GM10266 (cell line): ENCODE results near the gene OLIG1.

Experiments
- DNase-seq: peaks from one replicate; pipeline ENCODE4 v3.0.0; 2012; ENCODE audit errors: extremely low spot score
- TF ChIP-seq, protein P1 (sequence below): IDR thresholded peaks from 2 replicates; pipeline ENCODE4 v1.5.1; 2012; ENCODE audit warnings: mild to moderate bottlenecking, low read depth; ENCODE audit not compliant: control insufficient read depth, insufficient read depth; ENCODE audit errors: missing control alignments

OLIG1 gene

DNA sequence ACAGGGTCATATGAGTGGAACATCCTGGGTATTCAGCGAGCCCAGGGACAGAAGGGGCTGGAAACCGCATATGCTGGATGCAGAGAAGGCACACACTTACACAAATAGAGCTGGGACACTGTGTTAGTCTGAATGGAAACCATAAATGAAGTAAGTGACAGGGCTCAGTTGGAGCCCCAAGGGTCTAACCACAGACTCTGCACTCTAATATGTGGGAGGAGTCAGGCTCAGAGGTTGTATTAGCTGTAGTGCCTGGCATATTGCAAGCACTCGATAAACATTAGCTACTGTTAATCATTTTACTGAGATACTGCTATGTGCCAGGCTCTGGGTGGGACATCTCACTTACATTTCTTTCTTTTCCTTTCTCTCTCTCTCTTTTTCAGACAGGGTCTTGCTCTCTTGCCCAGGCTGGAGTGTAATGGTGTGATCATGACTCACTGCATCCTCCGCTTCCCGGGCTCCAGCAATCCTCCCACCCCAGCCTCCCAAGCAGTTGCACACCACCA is 6.5 kb upstream of the OLIG1 start:
- TF ChIP-seq, protein P1, sequence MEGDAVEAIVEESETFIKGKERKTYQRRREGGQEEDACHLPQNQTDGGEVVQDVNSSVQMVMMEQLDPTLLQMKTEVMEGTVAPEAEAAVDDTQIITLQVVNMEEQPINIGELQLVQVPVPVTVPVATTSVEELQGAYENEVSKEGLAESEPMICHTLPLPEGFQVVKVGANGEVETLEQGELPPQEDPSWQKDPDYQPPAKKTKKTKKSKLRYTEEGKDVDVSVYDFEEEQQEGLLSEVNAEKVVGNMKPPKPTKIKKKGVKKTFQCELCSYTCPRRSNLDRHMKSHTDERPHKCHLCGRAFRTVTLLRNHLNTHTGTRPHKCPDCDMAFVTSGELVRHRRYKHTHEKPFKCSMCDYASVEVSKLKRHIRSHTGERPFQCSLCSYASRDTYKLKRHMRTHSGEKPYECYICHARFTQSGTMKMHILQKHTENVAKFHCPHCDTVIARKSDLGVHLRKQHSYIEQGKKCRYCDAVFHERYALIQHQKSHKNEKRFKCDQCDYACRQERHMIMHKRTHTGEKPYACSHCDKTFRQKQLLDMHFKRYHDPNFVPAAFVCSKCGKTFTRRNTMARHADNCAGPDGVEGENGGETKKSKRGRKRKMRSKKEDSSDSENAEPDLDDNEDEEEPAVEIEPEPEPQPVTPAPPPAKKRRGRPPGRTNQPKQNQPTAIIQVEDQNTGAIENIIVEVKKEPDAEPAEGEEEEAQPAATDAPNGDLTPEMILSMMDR, result no peak
- DNase-seq, result no peak

DNA sequence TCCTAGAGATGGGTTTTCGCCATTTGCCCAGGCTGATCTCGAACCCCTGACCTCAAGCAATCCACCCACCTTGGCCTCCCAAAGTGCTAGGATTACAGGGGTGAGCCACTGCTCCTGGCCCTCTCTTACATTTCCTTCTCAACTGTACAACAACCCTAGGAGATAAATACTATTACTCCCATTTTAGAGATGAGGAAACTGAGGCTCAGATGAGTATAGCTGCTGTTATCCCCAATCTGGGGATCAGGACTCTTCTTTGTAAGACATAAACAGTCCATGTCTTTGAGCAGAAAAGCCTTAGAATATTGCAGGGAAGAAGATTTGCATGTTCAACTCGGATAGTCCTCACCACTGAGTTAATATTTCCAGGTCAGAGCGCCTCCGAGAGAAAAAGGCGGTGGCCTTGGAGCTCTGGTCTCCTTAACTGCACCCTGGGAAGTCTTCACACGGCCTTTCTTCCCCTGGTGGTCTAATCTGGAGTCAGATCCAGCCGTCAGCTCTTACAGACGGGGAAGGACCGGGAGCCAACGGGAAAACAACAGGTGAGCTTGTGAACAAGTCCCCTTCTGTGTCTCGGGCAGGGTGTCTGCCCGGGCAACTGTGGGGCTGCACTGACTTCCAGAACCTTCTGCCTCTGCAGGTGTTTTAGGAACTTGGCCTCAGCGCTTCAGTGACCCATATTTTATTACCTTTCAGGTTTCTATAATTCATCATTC is 5.9 kb upstream of the OLIG1 start:
- TF ChIP-seq, protein P1, result no peak
- no peak for DNase-seq

DNA sequence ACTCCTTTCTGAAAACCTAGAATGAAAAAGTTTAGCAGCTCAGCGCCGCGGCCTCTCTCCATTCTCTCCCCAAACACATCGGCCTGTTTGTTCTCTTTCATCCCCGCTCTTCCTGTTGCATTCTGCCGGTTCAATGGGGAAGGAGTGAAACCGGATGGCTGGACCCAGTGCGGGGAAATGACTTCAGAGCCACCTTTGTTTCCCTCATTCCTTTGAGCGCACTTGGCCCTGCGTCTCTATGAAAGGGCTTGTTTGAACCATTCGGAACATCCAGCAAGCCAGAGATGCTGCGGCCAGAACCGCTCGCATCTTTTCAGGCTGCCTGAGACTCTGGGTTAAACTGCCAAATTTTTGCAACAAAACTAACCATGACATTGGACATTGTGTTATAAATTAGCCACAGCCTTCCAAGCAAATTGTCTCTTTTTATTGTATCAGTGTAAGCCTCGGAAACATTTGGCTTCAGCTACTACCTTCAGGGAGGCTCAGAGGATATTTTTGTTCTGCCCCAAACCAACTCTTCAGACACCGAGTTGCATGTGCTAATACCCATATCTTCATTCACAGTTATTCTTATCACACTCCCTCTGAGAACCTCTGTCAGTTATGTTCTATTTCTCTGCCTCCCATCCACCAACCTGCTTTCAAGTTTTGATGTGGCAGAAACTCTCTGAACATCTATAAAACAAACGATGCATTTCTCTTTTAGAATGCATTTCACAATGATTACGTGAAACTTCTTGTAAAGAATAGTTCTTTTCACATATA is 5.1 kb upstream of the OLIG1 start:
- no peak for DNase-seq
- TF ChIP-seq, protein P1, result no peak

DNA sequence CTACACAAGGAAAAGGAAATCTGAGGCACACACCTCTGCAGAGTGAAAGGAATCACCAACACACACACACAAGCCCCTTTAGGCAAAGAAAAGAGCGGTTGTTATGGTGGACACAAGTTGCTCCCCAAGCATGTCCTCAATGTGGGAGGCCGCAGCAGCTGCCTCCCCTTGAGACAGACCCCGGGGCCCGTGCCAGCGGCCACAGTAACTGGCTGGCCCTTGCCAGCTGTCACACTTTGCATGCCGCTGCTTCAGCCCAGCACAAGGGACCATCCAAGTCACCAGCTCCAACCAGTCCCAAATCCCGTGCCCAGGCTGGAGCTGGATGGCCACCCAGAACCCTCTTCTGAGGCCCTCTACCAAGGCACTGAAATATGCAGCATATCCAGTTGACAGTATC is 2.9 kb upstream of the OLIG1 start:
- DNase-seq, result no peak
- TF ChIP-seq, protein P1, result no peak

DNA sequence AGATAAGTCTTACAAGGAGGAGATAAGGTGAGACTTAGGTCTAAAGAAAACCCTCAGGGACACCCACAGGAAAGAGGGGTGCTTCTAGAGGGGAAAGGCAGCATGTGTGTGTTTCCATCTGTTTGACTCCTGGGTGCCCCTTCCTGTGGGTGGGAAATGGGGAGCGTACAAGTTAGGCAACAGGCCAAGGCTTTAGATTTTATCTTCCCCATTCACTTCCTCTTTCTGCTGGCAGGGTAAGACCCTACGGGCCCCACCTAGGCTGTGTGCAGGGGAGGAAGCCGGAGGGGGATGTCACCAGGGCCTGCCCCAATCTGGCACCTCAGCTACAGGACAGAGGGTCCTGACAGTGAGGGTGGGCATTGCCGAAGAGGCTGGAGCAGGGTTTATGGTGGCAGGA is 2.5 kb upstream of the OLIG1 start:
- TF ChIP-seq, protein P1, result no peak
- DNase-seq, result no peak

DNA sequence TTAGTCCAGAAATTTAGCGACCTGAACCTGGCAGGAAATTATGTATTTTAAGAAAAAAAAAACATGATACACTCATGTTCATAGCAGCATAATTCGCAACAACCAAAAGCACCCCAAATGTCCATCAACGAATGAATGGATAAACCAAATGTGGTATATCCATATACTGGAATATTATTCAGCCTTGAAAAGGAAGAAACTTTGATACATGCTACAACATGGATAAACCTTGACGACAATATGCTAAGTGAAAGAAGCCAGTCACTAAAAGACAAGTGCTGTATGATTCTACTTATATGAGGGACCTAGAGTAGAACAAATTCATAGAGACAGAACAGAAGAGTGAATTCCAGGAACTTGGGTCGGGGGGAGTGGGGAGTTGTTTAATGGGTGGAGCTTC is 698 bp upstream of the OLIG1 start:
- DNase-seq, result no peak

More for the DNA sequence above, 698 bp upstream of the OLIG1 start:
- TF ChIP-seq, protein P1, result no peak
